Large intestine (tissue), 3 donors: Measurements from ENCODE around the gene PEPD. TPM values are rescaled to one million over a fixed set of nuclear protein-coding genes. Genes with fewer than 3 reads are reported as not detected.

ENCODE experiments used
- DNase-seq, 2 donors: peaks; one replicate each; pipeline versions ENCODE4 v3.0.0 to v3.0.0-alpha.2; 2013
- H3K27ac ChIP-seq: one replicate; pipeline ENCODE4 v1.5.1; 2013; ENCODE audit warnings: low read length
- H3K27me3 ChIP-seq: 2 replicates; pipeline ENCODE4 v1.6.1; 2013; ENCODE audit warnings: low read length; ENCODE audit not compliant: control insufficient read depth, insufficient read depth
- H3K36me3 ChIP-seq: 2 replicates; pipeline ENCODE4 v1.6.1; 2013; ENCODE audit warnings: low read length; ENCODE audit not compliant: control insufficient read depth, insufficient read depth
- H3K4me1 ChIP-seq: one replicate; pipeline ENCODE4 v1.6.1; 2013; ENCODE audit warnings: low read length; ENCODE audit not compliant: control insufficient read depth, insufficient read depth
- H3K4me3 ChIP-seq: one replicate; pipeline ENCODE4 v1.5.1; 2013; ENCODE audit warnings: low read length
- H3K9me3 ChIP-seq: one replicate; pipeline ENCODE4 v1.6.1; 2013; ENCODE audit warnings: mild to moderate bottlenecking, low read depth, low read length, moderate library complexity; ENCODE audit not compliant: control insufficient read depth
- WGBS: methylation state at CpG from one replicate; pipeline ENCODE4 v1.1.5; 2013; ENCODE audit warnings: low lambda C conversion rate; ENCODE audit not compliant: insufficient coverage; 5-methylcytosine and 5-hydroxymethylcytosine counted together
- polyA plus RNA-seq: library from polyadenylated mRNA; unstranded; fragments of 120-200 nt; gene quantifications from one replicate; pipeline ENCODE4 v1.2.1, GENCODE V29; 2013

Gene PEPD
- polyA plus RNA-seq, 1 donor: 216 TPM

DNA sequence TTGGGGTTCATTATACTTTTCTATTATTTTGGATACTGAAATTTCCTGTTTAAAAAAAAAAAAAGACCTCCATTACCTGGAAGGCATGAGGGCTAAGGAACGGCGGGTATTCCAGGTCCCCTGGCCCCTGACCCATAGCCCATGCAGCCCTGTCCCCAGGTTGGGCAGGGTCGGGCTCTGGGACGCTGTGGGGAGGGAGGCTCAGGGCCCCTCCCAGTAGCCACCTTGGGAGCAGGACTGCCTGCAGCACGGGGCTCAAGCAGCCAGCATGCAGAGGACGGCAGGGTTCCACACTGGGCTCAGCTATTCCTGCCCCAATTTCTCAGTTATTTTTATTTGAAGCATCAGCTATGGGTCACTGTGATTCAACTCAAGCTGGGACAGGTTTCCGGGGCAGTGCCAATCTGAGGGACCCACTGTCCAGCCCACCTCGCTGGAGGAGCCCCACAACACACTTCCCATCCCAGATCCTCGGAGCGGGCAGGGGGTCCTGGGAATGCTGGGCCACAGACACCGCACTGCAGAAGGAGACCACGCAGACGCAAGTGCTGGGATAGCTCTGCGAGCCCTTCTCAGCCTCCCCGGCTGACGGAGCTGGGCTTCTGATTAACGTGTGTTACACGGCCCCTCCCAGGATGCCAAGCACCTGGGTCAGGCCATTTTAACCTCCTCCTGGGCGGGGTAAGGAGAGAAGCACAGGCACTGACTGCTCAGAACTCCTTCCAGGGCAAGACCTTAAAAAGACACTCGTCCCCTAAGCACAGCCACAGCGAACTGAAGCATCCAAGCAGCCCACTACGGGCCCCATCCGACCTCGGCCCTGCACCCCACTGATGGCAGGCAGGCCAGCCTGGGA is 60.1 kb downstream of the PEPD start:
- Histone ChIP-seq H3K36me3 (peaks cover 32% of the 10 kb centered on the region), H3K27me3 (no peaks in the 10 kb centered on the region), H3K4me3 (no peak overlapping the region), H3K4me1 (no peaks in the 10 kb centered on the region), H3K27ac (no peak overlapping the region), H3K9me3 (no peaks in the 10 kb centered on the region)
- no peak for DNase-seq
- no CpG with 5 or more reads among the region's 24 CpGs for WGBS

DNA sequence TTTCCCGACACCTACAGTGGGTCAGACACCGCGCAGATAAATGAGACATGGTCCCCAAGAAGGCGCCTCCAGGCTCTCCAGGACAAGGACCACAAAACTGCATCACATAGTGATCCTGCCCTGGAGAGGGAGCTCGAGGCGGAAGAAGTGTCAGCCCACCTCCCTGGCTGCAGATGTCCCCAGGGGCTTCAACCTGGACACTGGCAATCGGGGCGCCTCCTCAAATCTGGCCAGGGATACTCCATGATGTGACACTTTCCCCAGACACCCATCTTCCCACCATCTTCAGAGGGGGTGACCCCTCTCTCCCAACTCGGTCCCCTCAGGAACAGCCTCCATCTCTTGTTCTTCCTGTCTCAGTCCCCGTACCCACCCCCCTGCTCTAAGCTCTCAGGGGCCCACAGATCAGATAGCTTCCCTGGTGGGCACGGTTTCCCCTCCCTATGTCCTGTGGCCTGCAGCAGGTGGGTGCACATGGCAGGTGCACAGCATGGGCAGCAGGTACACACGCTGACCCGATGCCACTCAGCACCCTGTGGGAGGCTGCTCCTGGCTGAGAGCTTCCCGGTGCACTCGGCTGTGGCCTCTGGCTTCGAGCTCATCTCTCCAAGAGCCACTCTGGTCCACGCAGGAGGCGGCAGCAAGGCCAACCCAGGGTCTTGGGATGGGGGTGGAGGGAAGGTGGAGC is 61.2 kb downstream of the PEPD start:
- no peaks in the 10 kb centered on the region for H3K4me1 ChIP-seq
- 100% methylated on average over 2 of the region's 18 CpGs for WGBS
- peaks cover 30% of the 10 kb centered on the region for H3K36me3 ChIP-seq
- no peak overlapping the region for H3K27ac ChIP-seq
- H3K9me3 ChIP-seq: no peaks in the 10 kb centered on the region
- no peak overlapping the region for H3K4me3 ChIP-seq
- H3K27me3 ChIP-seq: no peaks in the 10 kb centered on the region
- DNase-seq: no peak

DNA sequence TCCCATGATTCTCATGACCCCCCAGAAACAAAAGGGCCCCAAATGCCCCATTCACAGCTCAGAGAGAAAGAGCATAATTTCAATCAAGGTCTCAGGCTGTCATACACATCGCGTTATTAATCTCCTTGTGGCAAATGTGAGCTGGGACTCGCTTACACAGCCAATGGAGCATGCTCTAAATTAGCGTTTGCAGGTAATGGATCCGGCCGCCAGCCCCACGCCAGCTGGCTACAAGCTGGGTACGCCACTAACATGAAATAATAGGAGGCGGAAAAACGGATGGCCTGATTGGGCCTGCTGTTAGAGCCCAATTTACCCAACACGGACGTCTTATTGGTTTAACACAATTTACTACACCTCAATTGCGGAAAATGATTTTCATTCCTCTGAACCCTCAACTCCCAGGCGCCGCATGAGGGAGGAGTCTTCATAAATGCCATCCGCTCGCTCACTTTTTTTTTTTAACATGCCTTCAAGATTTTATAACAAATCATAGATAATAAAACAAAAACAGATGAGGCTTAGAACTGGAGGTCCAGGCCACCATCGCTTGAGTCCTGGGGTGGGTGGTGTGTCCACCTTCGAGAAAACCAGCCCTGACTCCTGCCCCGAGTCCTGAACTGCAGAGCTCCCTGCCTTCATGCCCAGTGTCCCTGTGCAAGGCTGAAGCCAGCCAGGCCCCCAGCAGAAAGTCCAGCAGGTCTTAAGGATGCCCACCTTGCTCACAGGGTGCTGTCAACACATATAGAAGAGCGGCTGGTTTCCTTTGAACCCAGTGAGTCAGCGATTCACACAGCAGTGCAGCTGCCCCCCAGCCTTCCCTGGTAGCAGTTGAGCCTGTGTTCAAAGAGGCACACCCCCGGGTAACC is 62.1 kb downstream of the PEPD start:
- Histone ChIP-seq H3K27me3 (no peaks in the 10 kb centered on the region), H3K9me3 (no peaks in the 10 kb centered on the region), H3K27ac (no peak overlapping the region), H3K4me1 (no peaks in the 10 kb centered on the region), H3K4me3 (no peak overlapping the region), H3K36me3 (peaks cover 29% of the 10 kb centered on the region)
- DNase-seq: no peak
- no CpG with 5 or more reads among the region's 23 CpGs for WGBS

GRCh38 chr19:33458807-33459206 is 62.8 kb downstream of the PEPD start:
- no peak overlapping the region for H3K27ac ChIP-seq
- no CpG with 5 or more reads among the region's 12 CpGs for WGBS
- H3K36me3 ChIP-seq: peaks cover 23% of the 10 kb centered on the region
- H3K27me3 ChIP-seq: no peaks in the 10 kb centered on the region
- H3K4me1 ChIP-seq: no peaks in the 10 kb centered on the region
- H3K9me3 ChIP-seq: no peaks in the 10 kb centered on the region
- no peak for DNase-seq
- no peak overlapping the region for H3K4me3 ChIP-seq

DNA sequence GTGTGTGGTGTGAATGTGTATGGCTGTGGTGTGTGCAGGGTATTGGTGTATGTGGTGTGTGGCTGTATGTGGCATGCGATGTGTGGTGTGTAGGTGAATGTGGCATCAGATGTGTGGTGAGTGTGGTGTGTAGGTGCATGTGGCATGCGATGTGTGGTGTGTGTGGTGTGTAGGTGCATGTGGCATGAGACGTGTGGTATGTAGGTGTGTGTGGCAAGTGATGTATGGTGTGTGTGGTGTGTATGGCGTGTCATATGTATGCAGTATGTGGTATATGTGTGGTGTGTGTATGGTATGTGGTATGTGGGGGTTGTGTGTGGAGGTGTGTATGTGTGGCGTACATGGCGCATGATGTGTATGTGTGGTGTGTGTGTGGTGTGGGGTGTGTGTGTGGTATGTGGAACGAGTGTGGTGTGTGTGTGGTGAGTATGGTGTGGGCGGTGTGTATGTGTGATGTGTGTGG is 63.4 kb downstream of the PEPD start:
- peaks cover 19% of the 10 kb centered on the region for H3K36me3 ChIP-seq
- no peak overlapping the region for H3K27ac ChIP-seq
- DNase-seq: no peak
- no peaks in the 10 kb centered on the region for H3K9me3 ChIP-seq
- 90% methylated on average over 2 of the region's 8 CpGs for WGBS
- no peaks in the 10 kb centered on the region for H3K4me1 ChIP-seq
- no peak overlapping the region for H3K4me3 ChIP-seq
- H3K27me3 ChIP-seq: no peaks in the 10 kb centered on the region

DNA sequence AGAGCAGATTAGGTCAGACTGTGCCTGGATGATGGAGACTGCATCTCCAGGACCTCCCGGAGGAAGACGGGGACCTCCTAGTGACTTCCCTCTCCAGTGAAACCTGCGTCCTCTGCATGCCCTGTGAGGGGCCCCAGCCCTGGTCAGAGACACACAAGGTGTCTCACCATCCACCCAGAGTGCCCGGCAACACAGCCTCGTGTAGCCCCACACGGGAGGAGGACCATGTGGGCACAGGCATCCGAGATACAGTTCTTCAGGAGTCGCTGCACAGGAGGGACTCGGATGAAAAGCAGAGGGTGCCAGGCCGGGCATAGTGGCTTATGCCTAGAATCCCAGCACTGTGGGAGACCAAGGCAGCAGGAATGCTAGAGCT is 64.8 kb downstream of the PEPD start:
- H3K36me3 ChIP-seq: peaks cover 9% of the 10 kb centered on the region
- DNase-seq: no peak
- H3K9me3 ChIP-seq: no peaks in the 10 kb centered on the region
- WGBS: no CpG with 5 or more reads among the region's 10 CpGs
- H3K27ac ChIP-seq: no peak overlapping the region
- H3K27me3 ChIP-seq: no peaks in the 10 kb centered on the region
- no peak overlapping the region for H3K4me3 ChIP-seq
- no peaks in the 10 kb centered on the region for H3K4me1 ChIP-seq

- Histone ChIP-seq H3K4me1 (no peaks in the 10 kb centered on the region), H3K27me3 (no peaks in the 10 kb centered on the region), H3K27ac (no peak overlapping the region), H3K9me3 (no peaks in the 10 kb centered on the region), H3K36me3 (peaks cover 5% of the 10 kb centered on the region), H3K4me3 (no peak overlapping the region)
- no CpG with 5 or more reads among the region's 11 CpGs for WGBS
- no peak for DNase-seq
Measured at GRCh38 chr19:33456076-33456844, 65.3 kb downstream of the PEPD start.

DNA sequence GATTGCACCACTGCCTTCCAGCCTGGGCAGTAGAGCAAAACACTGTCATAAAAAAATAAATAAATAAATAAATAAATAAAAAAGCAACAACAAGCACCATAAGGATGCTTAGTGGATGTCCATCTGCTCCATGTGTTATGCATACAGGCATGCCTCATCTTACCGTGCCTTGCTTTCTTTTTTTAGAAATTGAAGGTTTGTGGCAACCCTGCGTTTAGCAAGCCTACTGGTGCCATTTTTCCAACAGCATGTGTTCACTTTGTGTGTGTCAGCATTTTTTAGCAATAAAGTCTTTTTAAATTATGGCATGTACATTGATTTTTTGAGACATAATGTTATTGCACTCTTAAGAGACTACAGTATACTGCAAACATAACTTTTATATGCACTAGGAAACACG is 68.3 kb downstream of the PEPD start:
- H3K36me3 ChIP-seq: peaks cover 9% of the 10 kb centered on the region
- no CpG with 5 or more reads among the region's 3 CpGs for WGBS
- H3K27me3 ChIP-seq: no peaks in the 10 kb centered on the region
- no peak for DNase-seq
- H3K4me1 ChIP-seq: no peaks in the 10 kb centered on the region
- H3K9me3 ChIP-seq: no peaks in the 10 kb centered on the region
- H3K27ac ChIP-seq: no peak overlapping the region
- H3K4me3 ChIP-seq: no peak overlapping the region

GRCh38 chr19:33450689-33451088 is 70.9 kb downstream of the PEPD start:
- no peaks in the 10 kb centered on the region for H3K27me3 ChIP-seq
- H3K36me3 ChIP-seq: peaks cover 9% of the 10 kb centered on the region
- no peaks in the 10 kb centered on the region for H3K4me1 ChIP-seq
- H3K9me3 ChIP-seq: no peaks in the 10 kb centered on the region
- no peak overlapping the region for H3K27ac ChIP-seq
- no peak overlapping the region for H3K4me3 ChIP-seq
- WGBS: 92% methylated on average over 2 of the region's 7 CpGs
- DNase-seq: no peak
